Muscle layer of colon (tissue), 2 donors: ENCODE data around the gene RPL37.
A peak's percentile ranks its signal among the peaks of the same experiment; 100 is the strongest.
"Not testable (repeated sequence)": the region's sequence is repeated elsewhere in the genome, so short reads cannot be mapped to it uniquely, and the experiment has no call there.

Experiments used
- H3K27ac ChIP-seq: one replicate; pipeline ENCODE4 v1.7.0; 2013; ENCODE audit warnings: low read depth, mild to moderate bottlenecking, low read length, moderate library complexity
- H3K27me3 ChIP-seq, 2 donors: one replicate each; pipeline ENCODE4 v1.7.0; 2013; ENCODE audit warnings: low read length in 2 of 2, mild to moderate bottlenecking in 2 of 2; ENCODE audit not compliant: insufficient read depth in 2 of 2, control insufficient read depth in 1 of 2
- H3K36me3 ChIP-seq: one replicate; pipeline ENCODE4 v1.7.0; 2013; ENCODE audit warnings: mild to moderate bottlenecking, low read length; ENCODE audit not compliant: insufficient read depth
- H3K4me1 ChIP-seq: one replicate; pipeline ENCODE4 v1.7.0; 2013; ENCODE audit warnings: mild to moderate bottlenecking, low read length; ENCODE audit not compliant: insufficient read depth
- H3K4me3 ChIP-seq, 2 donors: one replicate each; pipeline ENCODE4 v1.7.0; 2013; ENCODE audit warnings: low read length in 2 of 2, low read depth in 1 of 2, mild to moderate bottlenecking in 1 of 2, moderate library complexity in 1 of 2
- H3K9ac ChIP-seq: one replicate; pipeline ENCODE4 v1.7.0; 2013; ENCODE audit warnings: low read length
- H3K9me3 ChIP-seq: one replicate; pipeline ENCODE4 v1.7.0; 2013; ENCODE audit warnings: mild to moderate bottlenecking, low read length
- donor health status: abdominal sarcoma.
- donor health status: Adenocarcinoma of cecum.

RPL37 gene

GRCh38 chr5:40813698-40814281, 21.2 kb downstream of the RPL37 start:
- Histone ChIP-seq H3K27ac (no peak overlapping the region), H3K9me3 (no peaks in the 10 kb centered on the region), H3K4me3 (no peak overlapping the region), H3K27me3 (no peaks in the 10 kb centered on the region), H3K9ac (no peak overlapping the region), H3K36me3 (no peaks in the 10 kb centered on the region), H3K4me1 (no peaks in the 10 kb centered on the region)

GRCh38 chr5:40812125-40812524, 22.9 kb downstream of the RPL37 start:
- Histone ChIP-seq H3K9me3 (no peaks in the 10 kb centered on the region), H3K9ac (no peak overlapping the region), H3K27me3 (no peaks in the 10 kb centered on the region), H3K27ac (no peak overlapping the region), H3K36me3 (no peaks in the 10 kb centered on the region), H3K4me1 (no peaks in the 10 kb centered on the region), H3K4me3 (no peak overlapping the region)

GRCh38 chr5:40801771-40802562, 33.1 kb downstream of the RPL37 start:
- no peaks in the 10 kb centered on the region for H3K9me3 ChIP-seq
- peaks cover 11% of the 10 kb centered on the region for H3K4me1 ChIP-seq
- H3K4me3 ChIP-seq: no peak overlapping the region
- no peaks in the 10 kb centered on the region for H3K36me3 ChIP-seq
- H3K27ac ChIP-seq: no peak overlapping the region
- no peak overlapping the region for H3K9ac ChIP-seq
- H3K27me3 ChIP-seq: no peaks in the 10 kb centered on the region

- no peaks in the 10 kb centered on the region for H3K36me3 ChIP-seq
- H3K27me3 ChIP-seq: no peaks in the 10 kb centered on the region
- H3K4me1 ChIP-seq: peaks cover 18% of the 10 kb centered on the region
- peak overlapping the region in 1 of 2 donors; percentile 95 for H3K4me3 ChIP-seq
- H3K27ac ChIP-seq: peak overlapping the region; percentile 93
- H3K9me3 ChIP-seq: no peaks in the 10 kb centered on the region
- H3K9ac ChIP-seq: peak overlapping the region; percentile 93
Measured at GRCh38 chr5:40799258-40799657, 35.8 kb downstream of the RPL37 start.

- H3K4me3 ChIP-seq: peak overlapping the region; percentile 74 to 95
- H3K4me1 ChIP-seq: peaks cover 18% of the 10 kb centered on the region
- no peaks in the 10 kb centered on the region for H3K36me3 ChIP-seq
- H3K27ac ChIP-seq: peak overlapping the region; percentile 93
- no peaks in the 10 kb centered on the region for H3K9me3 ChIP-seq
- H3K27me3 ChIP-seq: no peaks in the 10 kb centered on the region
- H3K9ac ChIP-seq: peak overlapping the region; percentile 93
Measured at GRCh38 chr5:40798801-40799210, 36.2 kb downstream of the RPL37 start.

- H3K36me3 ChIP-seq: no peaks in the 10 kb centered on the region
- H3K4me3 ChIP-seq: peak within 1 kb of the TSS; percentile 83 to 95
- H3K27me3 ChIP-seq: no peaks in the 10 kb centered on the region
- no peaks in the 10 kb centered on the region for H3K9me3 ChIP-seq
- H3K27ac ChIP-seq: peak within 1 kb of the TSS; percentile 93
- H3K4me1 ChIP-seq: peaks cover 18% of the 10 kb centered on the region
- H3K9ac ChIP-seq: peak within 1 kb of the TSS; percentile 93
Measured at GRCh38 chr5:40798012-40798800, 36.8 kb downstream of the RPL37 start, which contains the start of gene PRKAA1. TSS of gene PRKAA1 (minus strand) at chr5:40798374. CDS start at chr5:40798189, 185 bp downstream.

GRCh38 chr5:40797273-40798011, 37.6 kb downstream of the RPL37 start:
- H3K36me3 ChIP-seq: no peaks in the 10 kb centered on the region
- H3K27ac ChIP-seq: peak overlapping the region; percentile 80
- H3K9ac ChIP-seq: peak overlapping the region; percentile 68
- H3K4me1 ChIP-seq: peaks cover 18% of the 10 kb centered on the region
- H3K4me3 ChIP-seq: peak overlapping the region; percentile 77 to 83
- H3K9me3 ChIP-seq: no peaks in the 10 kb centered on the region
- no peaks in the 10 kb centered on the region for H3K27me3 ChIP-seq

GRCh38 chr5:40796487-40796889, 38.5 kb downstream of the RPL37 start:
- Histone ChIP-seq H3K9ac (no peak overlapping the region), H3K4me1 (peaks cover 21% of the 10 kb centered on the region), H3K4me3 (peak overlapping the region in 1 of 2 donors; percentile 77)

GRCh38 chr5:40794877-40795276, 40.1 kb downstream of the RPL37 start:
- not testable (repeated sequence) for H3K36me3 ChIP-seq, H3K27ac ChIP-seq, H3K4me3 ChIP-seq, H3K27me3 ChIP-seq, H3K9ac ChIP-seq, H3K9me3 ChIP-seq
- peaks cover 28% of the 10 kb centered on the region for H3K4me1 ChIP-seq

More at GRCh38 chr5:40796487-40796889, 38.5 kb downstream of the RPL37 start:
- Histone ChIP-seq H3K27ac (no peak overlapping the region), H3K27me3 (no peaks in the 10 kb centered on the region), H3K9me3 (no peaks in the 10 kb centered on the region), H3K36me3 (no peaks in the 10 kb centered on the region)

- peaks cover 26% of the 10 kb centered on the region for H3K4me1 ChIP-seq
- not testable (repeated sequence) for H3K4me3 ChIP-seq, H3K9me3 ChIP-seq, H3K9ac ChIP-seq, H3K27me3 ChIP-seq, H3K36me3 ChIP-seq, H3K27ac ChIP-seq
Measured at GRCh38 chr5:40794340-40794739, 40.7 kb downstream of the RPL37 start.

GRCh38 chr5:40792691-40793090, 42.3 kb downstream of the RPL37 start:
- not testable (repeated sequence) for H3K9ac ChIP-seq, H3K4me3 ChIP-seq, H3K9me3 ChIP-seq

More at GRCh38 chr5:40792691-40793090, 42.3 kb downstream of the RPL37 start:
- H3K27me3 ChIP-seq, H3K36me3 ChIP-seq, H3K27ac ChIP-seq: not testable (repeated sequence)
- H3K4me1 ChIP-seq: peaks cover 19% of the 10 kb centered on the region
